Heart left ventricle (tissue), 16 donors: Measurements from ENCODE around the gene RNF7. TPM values are rescaled to one million over a fixed set of nuclear protein-coding genes. Genes with fewer than 3 reads are reported as not detected.
"Not testable (repeated sequence)": the region's sequence is repeated elsewhere in the genome, so short reads cannot be mapped to it uniquely, and the experiment has no call there.

Source experiments
- ATAC-seq, 4 donors: fragments of 200-7000 bp; cut with Tn5 transposase; one replicate each; pipeline ENCODE4 v1.9.1; 2020 to 2022; ENCODE audit warnings: moderate library complexity in 4 of 4, mild to moderate bottlenecking in 3 of 4, moderate number of reproducible peaks in 1 of 4
- DNase-seq, 5 donors: peaks; one replicate each; pipeline ENCODE4 v3.0.0-alpha.2; 2020
- H3K27ac ChIP-seq, 12 donors: fragments of 200-600 bp; sonication (generic) in 4 of 12; one replicate each; pipeline versions ENCODE4 v1.5.0 to v1.8.0; 2016 to 2022; ENCODE audit warnings: mild to moderate bottlenecking in 2 of 12
- H3K27me3 ChIP-seq, 9 donors: fragments of 200-600 bp; sonication (generic) in 2 of 9; one replicate each; pipeline versions ENCODE4 v1.5.1 to v1.8.0; 2016 to 2022; ENCODE audit warnings: mild to moderate bottlenecking in 3 of 9
- H3K36me3 ChIP-seq, 9 donors: fragments of 200-600 bp; sonication (generic) in 2 of 9; one replicate each; pipeline versions ENCODE4 v1.5.0 to v1.8.0; 2018 to 2022; ENCODE audit warnings: mild to moderate bottlenecking in 2 of 9
- H3K4me1 ChIP-seq, 12 donors: fragments of 200-600 bp; sonication (generic) in 4 of 12; one replicate each; pipeline versions ENCODE4 v1.5.0 to v1.8.0; 2016 to 2022; ENCODE audit warnings: mild to moderate bottlenecking in 3 of 12
- H3K4me3 ChIP-seq, 12 donors: fragments of 200-600 bp; sonication (generic) in 4 of 12; one replicate each; pipeline versions ENCODE4 v1.5.0 to v1.8.0; 2017 to 2022; ENCODE audit warnings: mild to moderate bottlenecking in 9 of 12, moderate library complexity in 4 of 12
- H3K9me3 ChIP-seq, 12 donors: fragments of 200-600 bp; sonication (generic) in 4 of 12; one replicate each; pipeline versions ENCODE4 v1.5.0 to v1.8.0; 2016 to 2022; ENCODE audit warnings: mild to moderate bottlenecking in 1 of 12
- CTCF ChIP-seq, 12 donors: fragments of 200-600 bp; sonication (generic) in 4 of 12; IDR thresholded peaks; one replicate each; pipeline versions ENCODE4 v1.5.0 to v1.8.0; 2018 to 2022; ENCODE audit warnings: antibody characterized with exemption in 12 of 12, mild to moderate bottlenecking in 5 of 12
- POLR2A ChIP-seq, 2 donors: fragments of 450-650 bp; IDR thresholded peaks; one replicate each; pipeline ENCODE4 v1.6.1; 2017; ENCODE audit warnings: antibody characterized with exemption in 2 of 2, mild to moderate bottlenecking in 2 of 2, moderate library complexity in 2 of 2
- WGBS, 4 donors: extraction: QIAGEN DNeasy Blood & Tissue Kit in 2 of 4; methylation state at CpG; one replicate each; pipeline versions ENCODE4 v1.1.5 to v1.1.7; 2013 to 2018; 5-methylcytosine and 5-hydroxymethylcytosine counted together
- intact Hi-C, 10 donors: fragments of 100-400 bp; cut with DNase I; formaldehyde crosslinking; loops; one replicate each; pipeline versions ENCODE4 v1.11.1 to v1.14.2; 2022
- polyA plus RNA-seq, 2 donors: library from polyadenylated mRNA; stranded (reverse); fragments of 200-250 nt; gene quantifications; one replicate each; pipeline ENCODE4 v1.2.3, GENCODE V29; 2013
- total RNA-seq, 9 donors: library from RNA; depleted of rRNA in 2 of 9; stranded (reverse); fragments of >200 nt in 2 of 9; fragmentation: NEBNext Ultra II Directional in 3 of 9; extraction: Animal tissue kit (Norgen Biotek cat#: 25700) in 3 of 9; gene quantifications; one replicate each; pipeline versions ENCODE4 v1.1.0 to v1.2.4, GENCODE V29; 2016 to 2023
- donor health status: ischemic (EF 13 %, LVEDD 7.1; RV severe dilation, severe dysfunction).
- donor health status: healthy with polysubstance abuse.
- donor health status: DM: no; HTN: yes; CAD: no.
- donor health status: DM: no; HTN: no; CAD: no.
- donor health status: ischemic (EF 25% LVEDD 6.9; RV normal size, moderate dysfunction).
- donor health status: ischemic (EF 25% LVEDD 5.7; RV mildly dilated, moderate dysfunction).
- donor health status: healthy.
- donor health status: DM: yes; HTN: yes; CAD: no.
- donor health status: ischemic (EF 35%, LVEDD 5.7; RV mildly dilated, moderate dysfunction).
- donor health status: nonischemic (EF 11% LVEDD 7.7; RV severe dilation, severe dysfunction).
- donor health status: DM: yes; HTN: yes; CAD: no.
- donor health status: PGD.
- donor health status: ischemic (EF 29% LVEDD 5.4; RV normal size, mild dysfunction).
- donor health status: nonischemic (EF 23%, LVEDD 6.1; RV moderate dilation, normal function).

The RNF7 gene
- total and polyA plus RNA-seq, 11 donors, result 73.0 to 197 (median 84.4) TPM

DNA sequence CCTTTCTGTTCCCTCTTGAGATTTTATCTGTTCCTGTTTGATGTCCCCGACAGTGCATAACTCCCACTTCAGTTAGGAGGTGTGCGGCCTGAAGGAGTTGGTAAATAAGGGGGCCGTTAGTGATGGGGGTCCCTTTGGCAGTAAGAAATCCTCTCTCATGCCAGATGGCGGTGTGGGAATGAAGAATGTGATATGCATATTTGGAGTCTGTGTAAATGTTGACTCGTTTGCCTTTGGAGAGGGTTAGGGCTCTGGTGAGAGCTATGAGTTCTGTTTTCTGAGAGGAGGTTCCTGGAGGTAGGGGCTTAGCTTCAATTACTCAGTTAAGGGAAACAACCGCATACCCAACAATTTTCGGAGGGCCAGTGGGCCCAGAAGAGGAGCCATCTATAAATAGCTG is 38.8 kb upstream of the RNF7 start:
- DNase-seq, result no peak

DNA sequence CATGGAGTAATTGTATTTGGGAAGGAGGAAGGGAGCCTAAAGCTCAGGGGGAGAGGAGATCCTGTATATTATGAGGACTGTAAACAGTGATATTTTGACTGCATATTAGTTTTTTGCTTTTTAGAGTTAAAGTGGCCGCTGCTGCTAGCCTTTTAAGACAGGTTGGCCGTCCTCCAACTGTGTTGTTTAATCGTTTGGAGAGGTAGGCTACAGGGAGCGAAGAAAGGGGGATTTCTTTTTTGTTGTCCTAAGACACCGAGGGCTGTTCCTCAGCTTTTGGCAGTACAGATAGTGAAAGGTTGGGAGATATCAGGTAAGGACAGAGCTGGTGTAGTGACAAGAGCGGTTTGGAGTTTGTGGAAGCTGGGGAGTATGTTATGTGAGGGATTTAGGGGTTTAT is 38.2 kb upstream of the RNF7 start:
- DNase-seq, result no peak
- H3K27me3 ChIP-seq, result peaks cover 0 to 4% (median 0%) of the 10 kb centered on the region in 9 donors
- 49 to 52% (median 51%) methylated on average over 6 of the region's 6 CpGs for WGBS, 4 donors
- no peak for ATAC-seq
- no peak overlapping the region for H3K4me3 ChIP-seq
- no peaks in the 10 kb centered on the region for H3K36me3 ChIP-seq
- intact Hi-C loops, result no loop called here
- H3K4me1 ChIP-seq, result no peaks in the 10 kb centered on the region
- no peaks in the 10 kb centered on the region for H3K9me3 ChIP-seq
- no peak for TF ChIP-seq POLR2A (IDR thresholded peaks at IDR 0.05)
- TF ChIP-seq CTCF (IDR thresholded peaks at IDR 0.05), result no peak
- no peak overlapping the region for H3K27ac ChIP-seq

More for the DNA sequence above, 38.8 kb upstream of the RNF7 start:
- intact Hi-C loops, result no loop called here
- TF ChIP-seq CTCF (IDR thresholded peaks at IDR 0.05) (no peak), POLR2A (IDR thresholded peaks at IDR 0.05) (no peak)
- Histone ChIP-seq H3K36me3 (no peaks in the 10 kb centered on the region), H3K27ac (no peak overlapping the region), H3K9me3 (no peaks in the 10 kb centered on the region), H3K4me3 (no peak overlapping the region), H3K4me1 (no peaks in the 10 kb centered on the region), H3K27me3 (peaks cover 0 to 4% (median 0%) of the 10 kb centered on the region in 9 donors)
- WGBS, 4 donors, result 49 to 54% (median 50%) methylated on average over 7 of the region's 7 CpGs
- no peak for ATAC-seq

- H3K9me3 ChIP-seq, ATAC-seq, DNase-seq, intact Hi-C loops, H3K27me3 ChIP-seq, H3K36me3 ChIP-seq, H3K4me3 ChIP-seq, H3K4me1 ChIP-seq, H3K27ac ChIP-seq: not testable (repeated sequence)
- WGBS, 4 donors, result 61 to 86% (median 84%) methylated on average over 3 of the region's 3 CpGs
These were observed 34.7 kb upstream of the RNF7 start for GRCh38 chr3:141703367-141703766.

GRCh38 chr3:141707741-141708203 is 30.3 kb upstream of the RNF7 start:
- no peak overlapping the region for H3K27ac ChIP-seq
- no peak for TF ChIP-seq POLR2A (IDR thresholded peaks at IDR 0.05)
- TF ChIP-seq CTCF (IDR thresholded peaks at IDR 0.05), result no peak
- H3K4me1 ChIP-seq, result peaks cover 0 to 10% (median 0%) of the 10 kb centered on the region in 12 donors
- DNase-seq, result no peak
- H3K9me3 ChIP-seq, result no peaks in the 10 kb centered on the region
- no peak for ATAC-seq
- 31 to 41% (median 38%) methylated on average over 2 of the region's 2 CpGs for WGBS, 4 donors
- intact Hi-C loops, result no loop called here
- no peak overlapping the region for H3K4me3 ChIP-seq
- H3K36me3 ChIP-seq, result no peaks in the 10 kb centered on the region
- H3K27me3 ChIP-seq, result no peaks in the 10 kb centered on the region

- no peak for DNase-seq
- H3K27ac ChIP-seq, result no peak overlapping the region
- 87 to 95% (median 92%) methylated on average over 4 of the region's 4 CpGs for WGBS, 4 donors
- no peak for TF ChIP-seq POLR2A (IDR thresholded peaks at IDR 0.05)
- no peak for TF ChIP-seq CTCF (IDR thresholded peaks at IDR 0.05)
- intact Hi-C loops, result no loop called here
- H3K4me3 ChIP-seq, result no peak overlapping the region
- no peak for ATAC-seq
- H3K36me3 ChIP-seq, result no peaks in the 10 kb centered on the region
- H3K4me1 ChIP-seq, result peaks cover 0 to 10% (median 0%) of the 10 kb centered on the region in 12 donors
- H3K27me3 ChIP-seq, result no peaks in the 10 kb centered on the region
- H3K9me3 ChIP-seq, result no peaks in the 10 kb centered on the region
These were observed 29.7 kb upstream of the RNF7 start for GRCh38 chr3:141708367-141708766.
